GM12878 (cell line): ENCODE results near the gene CHRNB2. TPM values are rescaled to one million over a fixed set of nuclear protein-coding genes. Genes with fewer than 3 reads are reported as not detected.

Experiments
- ASH2L ChIP-seq: fragments of 300-600, 200-600 bp; sonication (generic); IDR thresholded peaks from 2 replicates; pipeline ENCODE4 v1.6.1; 2017; ENCODE audit warnings: low read depth, mild to moderate bottlenecking, borderline replicate concordance
- BCLAF1 ChIP-seq: fragments of 450-650 bp; IDR thresholded peaks from 2 replicates; pipeline ENCODE4 v1.6.1; 2017; ENCODE audit warnings: antibody characterized with exemption, mild to moderate bottlenecking, moderate library complexity
- CHD2 ChIP-seq: IDR thresholded peaks from 2 replicates; pipeline ENCODE4 v1.6.1; 2011; ENCODE audit warnings: low read depth, low read length, improper control_type of control experiment, borderline replicate concordance
- HCFC1 ChIP-seq: fragments of 150-350 bp; IDR thresholded peaks from 2 replicates; pipeline ENCODE4 v1.6.1; 2014; ENCODE audit warnings: low read length
- MYB ChIP-seq: fragments of 150-350 bp; IDR thresholded peaks from 2 replicates; pipeline ENCODE4 v1.6.1; 2014; ENCODE audit warnings: mild to moderate bottlenecking, low read depth, low read length, borderline replicate concordance
- NKRF ChIP-seq: fragments of 450-650 bp; conservative IDR thresholded peaks from 2 replicates; pipeline ENCODE4 v1.6.1; 2017; ENCODE audit warnings: mild to moderate bottlenecking, moderate library complexity
- RFX5 ChIP-seq: IDR thresholded peaks from 2 replicates; pipeline ENCODE4 v1.6.1; 2011; ENCODE audit warnings: low read depth, low read length, improper control_type of control experiment
- RUNX3 ChIP-seq: IDR thresholded peaks from 2 replicates; pipeline ENCODE4 v1.6.1; 2012; ENCODE audit warnings: low read length, inconsistent platforms
- SIN3A ChIP-seq: IDR thresholded peaks from 2 replicates; pipeline ENCODE4 v1.6.1; 2012; ENCODE audit warnings: low read depth, low read length, improper control_type of control experiment
- SKIL ChIP-seq: fragments of 450-650 bp; IDR thresholded peaks from 2 replicates; pipeline ENCODE4 v1.6.1; 2017; ENCODE audit warnings: mild to moderate bottlenecking, low read depth, inconsistent platforms; ENCODE audit not compliant: poor library complexity, severe bottlenecking
- SRF ChIP-seq, 2 experiments: IDR thresholded peaks; 2 replicates each; pipeline ENCODE4 v1.6.1; 2011; ENCODE audit warnings: low read depth in 2 of 2, low read length in 2 of 2, mild to moderate bottlenecking in 1 of 2, moderate library complexity in 1 of 2
- TCF7 ChIP-seq: IDR thresholded peaks from 2 replicates; pipeline ENCODE4 v1.6.1; 2014; ENCODE audit warnings: antibody characterized with exemption, borderline replicate concordance
- ZBTB40 ChIP-seq: fragments of 450-650 bp; IDR thresholded peaks from 2 replicates; pipeline ENCODE4 v1.6.1; 2016; ENCODE audit warnings: mild to moderate bottlenecking, moderate library complexity, borderline replicate concordance
- ZNF207 ChIP-seq: fragments of 450-650 bp; IDR thresholded peaks from 2 replicates; pipeline ENCODE4 v1.6.1; 2014; ENCODE audit warnings: antibody characterized with exemption, mild to moderate bottlenecking, borderline replicate concordance
- ZNF622 ChIP-seq: fragments of 450-650 bp; IDR thresholded peaks from 2 replicates; pipeline ENCODE4 v1.6.1; 2017; ENCODE audit warnings: mild to moderate bottlenecking, inconsistent platforms
- ZZZ3 ChIP-seq: IDR thresholded peaks from 2 replicates; pipeline ENCODE4 v1.6.1; 2011; ENCODE audit warnings: low read depth; ENCODE audit not compliant: control insufficient read depth, insufficient read length
- polyA plus RNA-seq, 11 experiments: library from polyadenylated mRNA; depleted of rRNA in 4 of 11; unstranded in 6 of 11; stranded (reverse) in 5 of 11; fragments of >200 nt; fragmentation: Nextera tagmentation in 4 of 11; fragmentation: Illumina TruSeq in 1 of 11; extraction: Ambion mirVana in 4 of 11; extraction: Trizol in 1 of 11; gene quantifications; 1 replicate in 1 of 11; 2 replicates in 10 of 11; pipeline versions ENCODE4 v1.2.1 to v1.2.3, GENCODE V29; 2011 to 2016; ENCODE audit warnings: inconsistent platforms in 2 of 11, missing spikeins in 2 of 11, low read depth in 1 of 11
- total RNA-seq, 4 experiments: library from RNA; depleted of rRNA in 3 of 4; stranded (reverse); fragments of >200 nt in 3 of 4; fragmentation: Illumina TruSeq in 1 of 4; extraction: Trizol in 1 of 4; gene quantifications; 2 replicates each; pipeline versions ENCODE4 v1.2.1 to v1.2.3, GENCODE V29; 2013 to 2021

CHRNB2 gene
- total and polyA plus RNA-seq, 10 of the 15 experiments (the other 5 are each of a cell fraction or from before 2014, with no cell fraction given), result 0.01 to 0.11 (median 0.03) TPM; not detected in 6

- TF ChIP-seq CHD2 (no peak), ASH2L (no peak), SIN3A (no peak), ZNF207 (no peak), RUNX3 (peak; percentile 85), RFX5 (no peak), SRF (IDR thresholded peaks at IDR 0.05; ENCODE audit: low read depth in 2 of 2, low read length in 2 of 2) (no peak), HCFC1 (no peak), MYB (no peak), ZBTB40 (no peak; the same call in 1 of the 2 replicates), TCF7 (no peak), ZNF622 (no peak), BCLAF1 (no peak), SKIL (no peak), NKRF (no peak), ZZZ3 (no peak)
Measured at GRCh38 chr1:154609398-154610380, 42.1 kb downstream of the CHRNB2 start (continued).
